ENCODE results near the gene TFCP2L1. TPM values are rescaled to one million over a fixed set of nuclear protein-coding genes. Genes with fewer than 3 reads are reported as not detected.

TFCP2L1 gene
- total RNA-seq, 4 donors from 2014 or later: 0.31 to 5.7 (median 0.41) TPM

- no peak for ATAC-seq
- H3K4me1 ChIP-seq: no peaks in the 10 kb centered on the region
- WGBS, 2 donors (ENCODE audit: low coverage in 1 of 2): 74 to 85% methylated on average over 11 to 13 of the region's 16 CpGs
Observed at GRCh38 chr2:121242175-121242875, 42.7 kb downstream of the TFCP2L1 start.

GRCh38 chr2:121241466-121241865 is 43.5 kb downstream of the TFCP2L1 start:
- H3K4me1 ChIP-seq: no peaks in the 10 kb centered on the region
- TF ChIP-seq POLR2A (IDR thresholded peaks at IDR 0.05) (no peak), POLR2AphosphoS5 (IDR thresholded peaks at IDR 0.05) (no peak), CTCF (IDR thresholded peaks at IDR 0.05) (no peak), EP300 (IDR thresholded peaks at IDR 0.05) (no peak)
- no peak overlapping the region for H3K27ac ChIP-seq
- WGBS, 2 donors (ENCODE audit: low coverage in 1 of 2): 69% methylated on average over 2 of the region's 3 CpGs; no CpG with 5 or more reads in 1 of the 2 donors
- H3K4me3 ChIP-seq: no peak overlapping the region
- ATAC-seq: no peak
- peaks cover 10% of the 10 kb centered on the region for H3K27me3 ChIP-seq
- H3K9me3 ChIP-seq: no peaks in the 10 kb centered on the region
- H3K36me3 ChIP-seq: no peaks in the 10 kb centered on the region

More at GRCh38 chr2:121242175-121242875, 42.7 kb downstream of the TFCP2L1 start:
- no peaks in the 10 kb centered on the region for H3K36me3 ChIP-seq
- peaks cover 4% of the 10 kb centered on the region for H3K27me3 ChIP-seq
- TF ChIP-seq CTCF (IDR thresholded peaks at IDR 0.05) (no peak), EP300 (IDR thresholded peaks at IDR 0.05) (no peak), POLR2AphosphoS5 (IDR thresholded peaks at IDR 0.05) (no peak), POLR2A (IDR thresholded peaks at IDR 0.05) (no peak)
- no peak overlapping the region for H3K4me3 ChIP-seq
- H3K27ac ChIP-seq: no peak overlapping the region
- no peaks in the 10 kb centered on the region for H3K9me3 ChIP-seq

- H3K36me3 ChIP-seq: no peaks in the 10 kb centered on the region
- WGBS, 2 donors (ENCODE audit: low coverage in 1 of 2): 40 to 84% methylated on average over 1 to 4 of the region's 6 CpGs
Observed at GRCh38 chr2:121240436-121240835, 44.6 kb downstream of the TFCP2L1 start.

GRCh38 chr2:121239969-121240368 is 45.0 kb downstream of the TFCP2L1 start:
- WGBS, 2 donors (ENCODE audit: low coverage in 1 of 2): 69 to 74% methylated on average over 5 of the region's 5 CpGs
- Histone ChIP-seq H3K4me3 (no peak overlapping the region), H3K27ac (no peak overlapping the region), H3K27me3 (peaks cover 17% of the 10 kb centered on the region), H3K9me3 (no peaks in the 10 kb centered on the region), H3K4me1 (no peaks in the 10 kb centered on the region), H3K36me3 (no peaks in the 10 kb centered on the region)
- ATAC-seq: no peak
- TF ChIP-seq CTCF (IDR thresholded peaks at IDR 0.05): no peak
- TF ChIP-seq POLR2AphosphoS5 (IDR thresholded peaks at IDR 0.05): no peak
- no peak for TF ChIP-seq POLR2A (IDR thresholded peaks at IDR 0.05)
- no peak for TF ChIP-seq EP300 (IDR thresholded peaks at IDR 0.05)

More at GRCh38 chr2:121240436-121240835, 44.6 kb downstream of the TFCP2L1 start:
- Histone ChIP-seq H3K4me3 (no peak overlapping the region), H3K4me1 (no peaks in the 10 kb centered on the region), H3K27ac (no peak overlapping the region), H3K27me3 (peaks cover 14% of the 10 kb centered on the region), H3K9me3 (no peaks in the 10 kb centered on the region)
- TF ChIP-seq CTCF (IDR thresholded peaks at IDR 0.05) (no peak), POLR2A (IDR thresholded peaks at IDR 0.05) (no peak), POLR2AphosphoS5 (IDR thresholded peaks at IDR 0.05) (no peak), EP300 (IDR thresholded peaks at IDR 0.05) (no peak)
- ATAC-seq: no peak

- Histone ChIP-seq H3K27me3 (peaks cover 22% of the 10 kb centered on the region), H3K4me3 (no peak overlapping the region), H3K36me3 (no peaks in the 10 kb centered on the region), H3K9me3 (no peaks in the 10 kb centered on the region), H3K27ac (no peak overlapping the region), H3K4me1 (no peaks in the 10 kb centered on the region)
- WGBS, 2 donors (ENCODE audit: low coverage in 1 of 2): 86 to 90% methylated on average over 2 to 8 of the region's 15 CpGs
- TF ChIP-seq POLR2AphosphoS5 (IDR thresholded peaks at IDR 0.05): no peak
- no peak for TF ChIP-seq EP300 (IDR thresholded peaks at IDR 0.05)
- no peak for TF ChIP-seq CTCF (IDR thresholded peaks at IDR 0.05)
- no peak for TF ChIP-seq POLR2A (IDR thresholded peaks at IDR 0.05)
- ATAC-seq: no peak
Observed at GRCh38 chr2:121239471-121239870, 45.5 kb downstream of the TFCP2L1 start.
